DND-41 (cell line): ENCODE data around the gene PAPSS2.

ENCODE experiments used
- ATAC-seq: fragments of 200-7000 bp; cut with Tn5 transposase; 3 replicates; pipeline ENCODE4 v1.9.1; 2021; ENCODE audit warnings: low read depth; ENCODE audit not compliant: insufficient read depth
- DNase-seq: peaks from one replicate; pipeline ENCODE4 v3.0.0-alpha.2; 2020
- H2AFZ ChIP-seq: 2 replicates; pipeline ENCODE4 v1.6.0; 2012; ENCODE audit warnings: low read depth, low read length
- H3K27ac ChIP-seq: 2 replicates; pipeline ENCODE4 v1.5.1; 2012; ENCODE audit warnings: low read length, inconsistent platforms
- H3K27me3 ChIP-seq: fragments of 200-600 bp; sonication (generic); 2 replicates; pipeline ENCODE4 v1.6.0; 2012; ENCODE audit warnings: low read length, mild to moderate bottlenecking, inconsistent platforms; ENCODE audit not compliant: insufficient read depth, poor library complexity
- H3K36me3 ChIP-seq: 2 replicates; pipeline ENCODE4 v1.5.1; 2012; ENCODE audit warnings: low read length, inconsistent platforms; ENCODE audit not compliant: insufficient read depth
- H3K4me1 ChIP-seq: 2 replicates; pipeline ENCODE4 v1.5.1; 2012; ENCODE audit warnings: mild to moderate bottlenecking, low read length; ENCODE audit not compliant: insufficient read depth
- H3K4me2 ChIP-seq: 2 replicates; pipeline ENCODE4 v1.6.0; 2012; ENCODE audit warnings: mild to moderate bottlenecking, moderate library complexity, low read length, inconsistent platforms; ENCODE audit not compliant: insufficient read depth
- H3K4me3 ChIP-seq, 2 experiments: fragments of 200-600 bp in 1 of 2; shearing (Covaris generic) in 1 of 2; 2 replicates each; pipeline ENCODE4 v1.5.1; 2012 to 2016; ENCODE audit warnings: inconsistent platforms in 2 of 2, low read length in 2 of 2, mild to moderate bottlenecking in 2 of 2, low read depth in 1 of 2, moderate library complexity in 1 of 2
- H3K79me2 ChIP-seq: 2 replicates; pipeline ENCODE4 v1.6.0; 2012; ENCODE audit warnings: low read length, inconsistent platforms; ENCODE audit not compliant: insufficient read depth
- H3K9ac ChIP-seq: 2 replicates; pipeline ENCODE4 v1.6.0; 2012; ENCODE audit warnings: low read depth, mild to moderate bottlenecking, inconsistent platforms, low read length, moderate library complexity
- H3K9me3 ChIP-seq: 2 replicates; pipeline ENCODE4 v1.5.1; 2012; ENCODE audit warnings: low read length, moderate library complexity, mild to moderate bottlenecking, inconsistent platforms; ENCODE audit not compliant: insufficient read depth, severe bottlenecking
- H4K20me1 ChIP-seq: 2 replicates; pipeline ENCODE4 v1.6.0; 2012; ENCODE audit warnings: low read length; ENCODE audit not compliant: insufficient read depth
- CTCF ChIP-seq: IDR thresholded peaks from 2 replicates; pipeline ENCODE4 v1.5.1; 2012; ENCODE audit warnings: borderline replicate concordance, low read length, moderate library complexity, mild to moderate bottlenecking; ENCODE audit not compliant: poor library complexity, severe bottlenecking; ENCODE audit errors: extremely low read depth
- EZH2 ChIP-seq: IDR thresholded peaks from 3 replicates; pipeline ENCODE4 v1.6.1; 2012; ENCODE audit warnings: borderline replicate concordance, low read depth, mild to moderate bottlenecking, moderate library complexity, low read length, inconsistent platforms; ENCODE audit not compliant: severe bottlenecking

Gene PAPSS2

GRCh38 chr10:87661861-87662785 is 2.4 kb downstream of the PAPSS2 start:
- no peaks in the 10 kb centered on the region for H3K4me1 ChIP-seq
- no peak for ATAC-seq
- no peaks in the 10 kb centered on the region for H3K9me3 ChIP-seq
- no peaks in the 10 kb centered on the region for H3K36me3 ChIP-seq
- H3K79me2 ChIP-seq = no peaks in the 10 kb centered on the region
- no peak overlapping the region for H3K4me3 ChIP-seq
- DNase-seq = no peak
- no peak overlapping the region for H3K4me2 ChIP-seq
- H3K9ac ChIP-seq = no peak overlapping the region
- H2AFZ ChIP-seq = no peak overlapping the region
- peaks cover 14% of the 10 kb centered on the region for H3K27me3 ChIP-seq
- H4K20me1 ChIP-seq = no peaks in the 10 kb centered on the region
- TF ChIP-seq EZH2 (no peak), CTCF (no peak)
- no peak overlapping the region for H3K27ac ChIP-seq

DNA sequence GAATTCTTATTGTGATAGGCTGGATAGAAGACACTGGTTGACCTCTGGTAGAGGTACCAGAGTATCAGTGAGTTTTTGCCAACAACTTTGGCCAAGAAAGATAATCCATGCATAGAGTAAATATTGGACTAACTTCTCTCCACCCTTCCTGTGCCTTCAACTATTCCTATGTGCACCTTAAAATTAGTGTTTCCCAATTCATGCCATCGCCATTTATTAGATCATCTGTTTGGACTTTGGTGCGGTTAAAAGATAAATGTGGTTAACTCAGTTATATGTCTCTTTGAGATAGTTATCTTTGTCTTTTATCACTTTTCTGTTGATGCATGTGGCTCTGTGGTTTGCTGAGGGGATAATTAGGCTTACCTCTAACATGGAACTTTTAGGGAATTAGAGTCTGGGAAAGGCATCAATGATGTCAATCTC is 4.6 kb downstream of the PAPSS2 start:
- Histone ChIP-seq H4K20me1 (no peaks in the 10 kb centered on the region), H3K36me3 (no peaks in the 10 kb centered on the region), H2AFZ (no peak overlapping the region), H3K4me3 (no peak overlapping the region), H3K9ac (no peak overlapping the region), H3K4me2 (no peak overlapping the region), H3K27ac (no peak overlapping the region), H3K27me3 (peaks cover 14% of the 10 kb centered on the region), H3K4me1 (no peaks in the 10 kb centered on the region), H3K79me2 (no peaks in the 10 kb centered on the region), H3K9me3 (no peaks in the 10 kb centered on the region)
- TF ChIP-seq CTCF = no peak
- no peak for TF ChIP-seq EZH2
- DNase-seq = no peak
- ATAC-seq = no peak

- Histone ChIP-seq H4K20me1 (no peaks in the 10 kb centered on the region), H3K79me2 (no peaks in the 10 kb centered on the region), H2AFZ (no peak overlapping the region), H3K27me3 (no peaks in the 10 kb centered on the region), H3K4me1 (no peaks in the 10 kb centered on the region), H3K36me3 (no peaks in the 10 kb centered on the region), H3K27ac (no peak overlapping the region), H3K9me3 (no peaks in the 10 kb centered on the region), H3K4me2 (no peak overlapping the region), H3K9ac (no peak overlapping the region), H3K4me3 (no peak overlapping the region)
- DNase-seq (no peak), ATAC-seq (no peak)
- TF ChIP-seq CTCF (no peak), EZH2 (no peak)
Observed at GRCh38 chr10:87667493-87667892, 7.8 kb downstream of the PAPSS2 start.
